Panc1 (cell line): ENCODE results near the gene FAM234B. TPM values are rescaled to one million over a fixed set of nuclear protein-coding genes. Genes with fewer than 3 reads are reported as not detected.

Experiments
- ATAC-seq: fragments of 200-7000 bp; cut with Tn5 transposase; 2 replicates; pipeline ENCODE4 v1.9.1; 2020; ENCODE audit warnings: mild to moderate bottlenecking, moderate library complexity
- BruUV-seq: library from RNA; stranded (reverse); fragments of 400-500 nt; replicated peaks from 2 replicates; lab custom pipeline; 2021; lab: Mats Ljungman, UMichigan
- CTCF ChIA-PET: fragments of 300-600 bp; sonication (Branson Sonifier 250); formaldehyde crosslinking; loops from one replicate; lab custom pipeline; 2022; ENCODE audit warnings: antibody characterized with exemption; lab: Charles Lee
- POLR2A ChIA-PET: fragments of 300-600 bp; sonication (Branson Sonifier 250); formaldehyde crosslinking; loops from one replicate; lab custom pipeline; 2022; ENCODE audit warnings: antibody characterized with exemption; lab: Charles Lee
- DNase-seq: peaks from one replicate; pipeline ENCODE4 v3.0.0-alpha.2; 2010; ENCODE audit warnings: low read depth, low spot score
- H3K27ac ChIP-seq: 2 replicates; pipeline ENCODE4 v1.5.1; 2011; ENCODE audit warnings: mild to moderate bottlenecking, low read length, inconsistent platforms
- H3K27me3 ChIP-seq: fragments of 200-500 bp; sonication (Bioruptor generic); 2 replicates; pipeline ENCODE4 v1.6.0; 2014; ENCODE audit warnings: low read length, inconsistent platforms; ENCODE audit not compliant: control insufficient read depth, insufficient read depth
- H3K36me3 ChIP-seq: fragments of 200-500 bp; sonication (Bioruptor generic); 2 replicates; pipeline ENCODE4 v1.5.1; 2014; ENCODE audit warnings: inconsistent platforms, mild to moderate bottlenecking, low read length, moderate library complexity; ENCODE audit not compliant: control insufficient read depth, insufficient read depth
- H3K4me1 ChIP-seq: 2 replicates; pipeline ENCODE4 v1.5.1; 2011; ENCODE audit warnings: inconsistent platforms, mild to moderate bottlenecking, low read length, moderate library complexity; ENCODE audit not compliant: control insufficient read depth, insufficient read depth
- H3K4me3 ChIP-seq, 2 experiments: 2 replicates each; pipeline ENCODE4 v1.5.1; 2011 to 2012; ENCODE audit warnings: low read depth in 2 of 2, low read length in 2 of 2, mild to moderate bottlenecking in 2 of 2, inconsistent platforms in 1 of 2, moderate library complexity in 1 of 2
- H3K9me3 ChIP-seq: fragments of 200-500 bp; sonication (Bioruptor generic); 2 replicates; pipeline ENCODE4 v1.5.1; 2014; ENCODE audit warnings: low read depth, mild to moderate bottlenecking, inconsistent platforms, low read length, moderate library complexity; ENCODE audit not compliant: control insufficient read depth, insufficient read depth
- POLR2AphosphoS5 ChIP-seq: IDR thresholded peaks from 2 replicates; pipeline ENCODE4 v1.6.1; 2012; ENCODE audit warnings: mild to moderate bottlenecking, low read depth, low read length, moderate library complexity
- SIN3A ChIP-seq: IDR thresholded peaks from 2 replicates; pipeline ENCODE4 v1.6.1; 2012; ENCODE audit warnings: low read depth, mild to moderate bottlenecking, low read length, moderate library complexity, borderline replicate concordance; ENCODE audit not compliant: insufficient read depth
- TCF7L2 ChIP-seq: IDR thresholded peaks from 2 replicates; pipeline ENCODE4 v1.6.1; 2011; ENCODE audit warnings: mild to moderate bottlenecking, low read depth, low read length, inconsistent platforms
- in situ Hi-C: cut with HindIII; loops from 2 replicates; pipeline ENCODE4 v1.10.0; 2016; ENCODE audit warnings: low sequenced_read_pairs, low pct_unique_long_range_greater_than_20kb
- intact Hi-C: fragments of 100-400 bp; cut with micrococcal nuclease; formaldehyde crosslinking; loops from one replicate; pipeline ENCODE4 v1.10.0; 2022; ENCODE audit not compliant: unreplicated experiment
- total RNA-seq: library from RNA; stranded (reverse); gene quantifications from one replicate; pipeline ENCODE4 v1.2.1, GENCODE V29; 2021; ENCODE audit not compliant: unreplicated experiment
- TF ChIP-seq, protein P1 (sequence below), 2 experiments: IDR thresholded peaks; 2 replicates each; pipeline ENCODE4 v1.6.1; 2011 to 2012; ENCODE audit warnings: low read depth in 2 of 2, control low read depth in 1 of 2, low read length in 1 of 2, mild to moderate bottlenecking in 1 of 2, moderate library complexity in 1 of 2; ENCODE audit not compliant: insufficient read depth in 1 of 2
- TF ChIP-seq, protein P2 (sequence below): fragments of 450-650 bp; IDR thresholded peaks from 2 replicates; pipeline ENCODE4 v1.5.1; 2017; ENCODE audit warnings: mild to moderate bottlenecking

Gene FAM234B
- total RNA-seq, 1 experiment from 2014 or later: 5.4 TPM

- in situ Hi-C loops: no loop called here
- H3K9me3 ChIP-seq: no peaks in the 10 kb centered on the region
These were observed 77.4 kb downstream of the FAM234B start for GRCh38 chr12:13121568-13121967.

DNA sequence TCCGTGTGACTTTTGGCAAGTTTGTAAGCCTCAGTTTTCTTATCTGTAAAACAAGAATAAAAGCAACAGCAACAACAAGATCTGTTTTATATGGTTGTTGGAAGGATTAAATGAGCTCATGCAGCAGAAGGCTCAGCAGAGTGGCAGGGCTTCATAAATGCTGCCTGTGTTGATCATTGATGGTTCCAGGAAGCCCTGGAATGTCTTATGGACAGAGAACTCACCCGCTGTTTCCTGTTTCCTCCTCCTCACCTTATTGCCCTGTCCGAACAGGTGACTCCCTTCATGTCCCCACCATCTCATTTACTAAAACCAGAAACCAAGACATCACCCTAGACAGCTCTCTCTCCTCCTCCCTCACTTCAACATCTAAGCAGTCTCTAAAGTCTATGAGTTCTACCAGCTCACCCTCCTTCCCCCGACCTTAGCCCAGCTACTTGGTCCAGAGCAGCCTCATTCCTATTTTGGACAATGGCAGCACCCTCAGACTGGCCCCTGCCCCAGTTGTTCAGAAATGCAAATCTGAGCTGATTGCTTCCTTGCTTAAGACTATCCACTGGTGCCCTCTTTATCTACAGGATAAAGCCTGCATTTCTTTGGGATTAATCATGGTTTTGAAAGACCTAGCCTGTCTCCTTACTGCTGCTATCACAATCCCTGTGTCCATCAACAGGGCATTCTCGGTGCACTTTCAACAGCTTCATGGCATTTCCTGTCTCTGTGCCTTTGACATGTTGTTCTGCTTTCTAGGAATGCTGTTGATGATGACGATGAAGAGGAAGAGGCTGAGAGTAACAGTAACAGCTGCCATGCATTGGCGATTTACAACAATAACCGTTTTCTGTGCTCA lies 80.7 kb downstream of the FAM234B start:
- POLR2A ChIA-PET: no interaction called here
- BruUV-seq: no TSS peak
- intact Hi-C loops (no loop called here), in situ Hi-C loops (no loop called here)
- Histone ChIP-seq H3K9me3 (no peaks in the 10 kb centered on the region), H3K27ac (peak overlapping the region; percentile 34; the same call in 1 of the 2 replicates), H3K4me3 (no peak overlapping the region), H3K4me1 (peaks cover 22% of the 10 kb centered on the region), H3K27me3 (no peaks in the 10 kb centered on the region), H3K36me3 (no peaks in the 10 kb centered on the region)
- CTCF ChIA-PET: no interaction called here
- DNase-seq: no peak
- ATAC-seq: no peak
- TF ChIP-seq POLR2AphosphoS5 (no peak), SIN3A (no peak), TCF7L2 (no peak)
- TF ChIP-seq, protein P1, sequence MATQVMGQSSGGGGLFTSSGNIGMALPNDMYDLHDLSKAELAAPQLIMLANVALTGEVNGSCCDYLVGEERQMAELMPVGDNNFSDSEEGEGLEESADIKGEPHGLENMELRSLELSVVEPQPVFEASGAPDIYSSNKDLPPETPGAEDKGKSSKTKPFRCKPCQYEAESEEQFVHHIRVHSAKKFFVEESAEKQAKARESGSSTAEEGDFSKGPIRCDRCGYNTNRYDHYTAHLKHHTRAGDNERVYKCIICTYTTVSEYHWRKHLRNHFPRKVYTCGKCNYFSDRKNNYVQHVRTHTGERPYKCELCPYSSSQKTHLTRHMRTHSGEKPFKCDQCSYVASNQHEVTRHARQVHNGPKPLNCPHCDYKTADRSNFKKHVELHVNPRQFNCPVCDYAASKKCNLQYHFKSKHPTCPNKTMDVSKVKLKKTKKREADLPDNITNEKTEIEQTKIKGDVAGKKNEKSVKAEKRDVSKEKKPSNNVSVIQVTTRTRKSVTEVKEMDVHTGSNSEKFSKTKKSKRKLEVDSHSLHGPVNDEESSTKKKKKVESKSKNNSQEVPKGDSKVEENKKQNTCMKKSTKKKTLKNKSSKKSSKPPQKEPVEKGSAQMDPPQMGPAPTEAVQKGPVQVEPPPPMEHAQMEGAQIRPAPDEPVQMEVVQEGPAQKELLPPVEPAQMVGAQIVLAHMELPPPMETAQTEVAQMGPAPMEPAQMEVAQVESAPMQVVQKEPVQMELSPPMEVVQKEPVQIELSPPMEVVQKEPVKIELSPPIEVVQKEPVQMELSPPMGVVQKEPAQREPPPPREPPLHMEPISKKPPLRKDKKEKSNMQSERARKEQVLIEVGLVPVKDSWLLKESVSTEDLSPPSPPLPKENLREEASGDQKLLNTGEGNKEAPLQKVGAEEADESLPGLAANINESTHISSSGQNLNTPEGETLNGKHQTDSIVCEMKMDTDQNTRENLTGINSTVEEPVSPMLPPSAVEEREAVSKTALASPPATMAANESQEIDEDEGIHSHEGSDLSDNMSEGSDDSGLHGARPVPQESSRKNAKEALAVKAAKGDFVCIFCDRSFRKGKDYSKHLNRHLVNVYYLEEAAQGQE (IDR thresholded peaks at IDR 0.05; ENCODE audit: insufficient read depth in 1 of 2, low read depth in 2 of 2, low read length in 1 of 2): no peak

More at GRCh38 chr12:13121568-13121967, 77.4 kb downstream of the FAM234B start:
- peaks cover 5% of the 10 kb centered on the region; the same call in 1 of the 2 replicates for H3K4me1 ChIP-seq
- H3K4me3 ChIP-seq: no peak overlapping the region
- ATAC-seq: no peak
- CTCF ChIA-PET: no interaction called here
- no peak overlapping the region for H3K27ac ChIP-seq
- H3K36me3 ChIP-seq: no peaks in the 10 kb centered on the region
- BruUV-seq: no TSS peak
- POLR2A ChIA-PET: no interaction called here
- TF ChIP-seq, protein P1 (IDR thresholded peaks at IDR 0.05; ENCODE audit: insufficient read depth in 1 of 2, low read depth in 2 of 2, low read length in 1 of 2): no peak
- TF ChIP-seq, protein P2, sequence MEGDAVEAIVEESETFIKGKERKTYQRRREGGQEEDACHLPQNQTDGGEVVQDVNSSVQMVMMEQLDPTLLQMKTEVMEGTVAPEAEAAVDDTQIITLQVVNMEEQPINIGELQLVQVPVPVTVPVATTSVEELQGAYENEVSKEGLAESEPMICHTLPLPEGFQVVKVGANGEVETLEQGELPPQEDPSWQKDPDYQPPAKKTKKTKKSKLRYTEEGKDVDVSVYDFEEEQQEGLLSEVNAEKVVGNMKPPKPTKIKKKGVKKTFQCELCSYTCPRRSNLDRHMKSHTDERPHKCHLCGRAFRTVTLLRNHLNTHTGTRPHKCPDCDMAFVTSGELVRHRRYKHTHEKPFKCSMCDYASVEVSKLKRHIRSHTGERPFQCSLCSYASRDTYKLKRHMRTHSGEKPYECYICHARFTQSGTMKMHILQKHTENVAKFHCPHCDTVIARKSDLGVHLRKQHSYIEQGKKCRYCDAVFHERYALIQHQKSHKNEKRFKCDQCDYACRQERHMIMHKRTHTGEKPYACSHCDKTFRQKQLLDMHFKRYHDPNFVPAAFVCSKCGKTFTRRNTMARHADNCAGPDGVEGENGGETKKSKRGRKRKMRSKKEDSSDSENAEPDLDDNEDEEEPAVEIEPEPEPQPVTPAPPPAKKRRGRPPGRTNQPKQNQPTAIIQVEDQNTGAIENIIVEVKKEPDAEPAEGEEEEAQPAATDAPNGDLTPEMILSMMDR: no peak
- TF ChIP-seq TCF7L2: no peak
- no peak for TF ChIP-seq SIN3A
- H3K27me3 ChIP-seq: no peaks in the 10 kb centered on the region
- DNase-seq: no peak
- intact Hi-C loops: no loop called here
